ENCODE results near the gene SLC35C1. TPM values are rescaled to one million over a fixed set of nuclear protein-coding genes. Genes with fewer than 3 reads are reported as not detected.

The SLC35C1 gene
- polyA plus RNA-seq, 1 donor (not counting 4 experiments of a cell fraction or from before 2014, with no cell fraction given), result 4.9 TPM

DNA sequence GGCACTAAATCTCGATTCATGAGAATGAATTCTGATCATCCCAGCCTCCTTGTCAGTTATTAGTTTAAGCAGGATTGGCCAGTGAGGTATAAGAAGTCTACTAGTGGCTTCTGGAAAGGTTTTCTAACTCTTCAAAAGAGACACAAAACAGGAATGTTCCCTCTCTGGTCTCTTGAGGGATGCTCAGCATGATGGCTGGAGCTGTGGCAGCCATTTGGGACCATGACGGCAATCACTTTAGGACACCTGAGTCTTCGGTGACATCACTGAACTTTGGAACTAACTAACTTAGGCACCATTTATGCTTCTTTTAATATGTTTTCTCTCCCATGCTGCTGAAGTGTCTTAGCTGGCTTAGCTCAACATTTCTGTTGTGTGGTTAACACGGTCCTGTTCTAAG lies 22.2 kb downstream of the SLC35C1 start:
- H3K9me1 ChIP-seq (ENCODE audit: control insufficient read depth, extremely low read depth, insufficient read depth, low read length), result no peaks in the 10 kb centered on the region
- no peak overlapping the region for H3K27ac ChIP-seq (ENCODE audit: control insufficient read depth, insufficient read depth, low read length)
- DNase-seq (ENCODE audit: low read depth, low spot score) (no peak), FAIRE-seq (no peak)
- no peak overlapping the region for H3K9ac ChIP-seq (ENCODE audit: control insufficient read depth, extremely low read depth, insufficient read depth, low read length)
- dilution Hi-C loops (cut with MboI; ENCODE audit: extremely low pct_ligation_motif_present, low sequenced_read_pairs), result no loop called here
- no peak overlapping the region for H3K4me3 ChIP-seq (ENCODE audit: control insufficient read depth in 2 of 3, extremely low read depth in 1 of 3, insufficient read depth in 2 of 3, low read depth in 1 of 3, low read length in 3 of 3)
- no peaks in the 10 kb centered on the region for H3K36me3 ChIP-seq (ENCODE audit: control insufficient read depth in 2 of 2, extremely low read depth in 1 of 2, insufficient read depth in 2 of 2, low read length in 2 of 2)
- no peaks in the 10 kb centered on the region for H3K79me2 ChIP-seq (ENCODE audit: control insufficient read depth, insufficient read depth, low read length)
- H2AFZ ChIP-seq (ENCODE audit: control insufficient read depth, low read length), result no peak overlapping the region
- no peaks in the 10 kb centered on the region for H3K4me1 ChIP-seq (ENCODE audit: control insufficient read depth, extremely low read depth, insufficient read depth, low read length)
- H3K4me2 ChIP-seq (ENCODE audit: control insufficient read depth, extremely low read depth, insufficient read depth, low read depth, low read length), result no peak overlapping the region
- H3K27me3 ChIP-seq (ENCODE audit: control insufficient read depth, extremely low read depth, insufficient read depth, low read length), result peaks cover 6% of the 10 kb centered on the region
- no peaks in the 10 kb centered on the region for H4K20me1 ChIP-seq (ENCODE audit: control insufficient read depth, extremely low read depth, insufficient read depth, low read length)
- TF ChIP-seq, protein P1, sequence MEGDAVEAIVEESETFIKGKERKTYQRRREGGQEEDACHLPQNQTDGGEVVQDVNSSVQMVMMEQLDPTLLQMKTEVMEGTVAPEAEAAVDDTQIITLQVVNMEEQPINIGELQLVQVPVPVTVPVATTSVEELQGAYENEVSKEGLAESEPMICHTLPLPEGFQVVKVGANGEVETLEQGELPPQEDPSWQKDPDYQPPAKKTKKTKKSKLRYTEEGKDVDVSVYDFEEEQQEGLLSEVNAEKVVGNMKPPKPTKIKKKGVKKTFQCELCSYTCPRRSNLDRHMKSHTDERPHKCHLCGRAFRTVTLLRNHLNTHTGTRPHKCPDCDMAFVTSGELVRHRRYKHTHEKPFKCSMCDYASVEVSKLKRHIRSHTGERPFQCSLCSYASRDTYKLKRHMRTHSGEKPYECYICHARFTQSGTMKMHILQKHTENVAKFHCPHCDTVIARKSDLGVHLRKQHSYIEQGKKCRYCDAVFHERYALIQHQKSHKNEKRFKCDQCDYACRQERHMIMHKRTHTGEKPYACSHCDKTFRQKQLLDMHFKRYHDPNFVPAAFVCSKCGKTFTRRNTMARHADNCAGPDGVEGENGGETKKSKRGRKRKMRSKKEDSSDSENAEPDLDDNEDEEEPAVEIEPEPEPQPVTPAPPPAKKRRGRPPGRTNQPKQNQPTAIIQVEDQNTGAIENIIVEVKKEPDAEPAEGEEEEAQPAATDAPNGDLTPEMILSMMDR (optimal IDR thresholded peaks at IDR 0.05 in 1 of 3, IDR thresholded peaks at IDR 0.05 in 1 of 3, conservative IDR thresholded peaks at IDR 0.05 in 1 of 3; ENCODE audit: extremely low read depth in 1 of 3, insufficient read depth in 2 of 3, low read length in 3 of 3), result no peak
- no peak for TF ChIP-seq EZH2 (IDR thresholded peaks at IDR 0.05; ENCODE audit: low read length)
- H3K9me3 ChIP-seq (ENCODE audit: control insufficient read depth, low read depth, low read length), result no peaks in the 10 kb centered on the region

DNA sequence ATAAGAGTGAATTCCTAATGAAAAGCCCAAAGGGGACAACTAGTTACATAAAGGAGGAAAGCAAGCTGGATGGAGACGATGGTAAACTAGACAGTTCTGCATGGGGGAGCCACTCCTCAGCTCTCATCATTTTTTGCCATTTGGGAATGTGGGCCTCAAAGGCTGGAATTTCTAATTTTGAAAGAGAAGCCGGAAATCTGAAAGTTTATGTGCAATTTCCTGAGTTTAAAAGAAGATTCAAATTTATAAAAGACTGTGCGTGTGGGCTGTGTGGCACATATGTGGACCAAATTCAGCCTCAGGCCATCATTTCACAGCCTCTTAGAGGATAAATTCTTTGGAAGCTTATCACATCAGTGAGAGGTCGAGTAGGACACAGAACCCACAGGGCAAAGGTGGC lies 24.0 kb downstream of the SLC35C1 start:
- Histone ChIP-seq H3K9ac (ENCODE audit: control insufficient read depth, extremely low read depth, insufficient read depth, low read length) (no peak overlapping the region), H4K20me1 (ENCODE audit: control insufficient read depth, extremely low read depth, insufficient read depth, low read length) (no peaks in the 10 kb centered on the region), H3K27ac (ENCODE audit: control insufficient read depth, insufficient read depth, low read length) (no peak overlapping the region), H3K9me3 (ENCODE audit: control insufficient read depth, low read depth, low read length) (no peaks in the 10 kb centered on the region), H3K4me2 (ENCODE audit: control insufficient read depth, extremely low read depth, insufficient read depth, low read depth, low read length) (no peak overlapping the region), H3K27me3 (ENCODE audit: control insufficient read depth, extremely low read depth, insufficient read depth, low read length) (peaks cover 6% of the 10 kb centered on the region), H3K4me3 (ENCODE audit: control insufficient read depth in 2 of 3, extremely low read depth in 1 of 3, insufficient read depth in 2 of 3, low read depth in 1 of 3, low read length in 3 of 3) (no peak overlapping the region), H2AFZ (ENCODE audit: control insufficient read depth, low read length) (no peak overlapping the region), H3K4me1 (ENCODE audit: control insufficient read depth, extremely low read depth, insufficient read depth, low read length) (no peaks in the 10 kb centered on the region), H3K79me2 (ENCODE audit: control insufficient read depth, insufficient read depth, low read length) (no peaks in the 10 kb centered on the region), H3K36me3 (ENCODE audit: control insufficient read depth in 2 of 2, extremely low read depth in 1 of 2, insufficient read depth in 2 of 2, low read length in 2 of 2) (no peaks in the 10 kb centered on the region), H3K9me1 (ENCODE audit: control insufficient read depth, extremely low read depth, insufficient read depth, low read length) (no peaks in the 10 kb centered on the region)
- TF ChIP-seq, protein P1 (optimal IDR thresholded peaks at IDR 0.05 in 1 of 3, IDR thresholded peaks at IDR 0.05 in 1 of 3, conservative IDR thresholded peaks at IDR 0.05 in 1 of 3; ENCODE audit: extremely low read depth in 1 of 3, insufficient read depth in 2 of 3, low read length in 3 of 3), result no peak
- no peak for TF ChIP-seq EZH2 (IDR thresholded peaks at IDR 0.05; ENCODE audit: low read length)
- dilution Hi-C loops (cut with MboI; ENCODE audit: extremely low pct_ligation_motif_present, low sequenced_read_pairs), result no loop called here
- FAIRE-seq, result no peak
- DNase-seq (ENCODE audit: low read depth, low spot score), result no peak
